GM23248 (cell line): Measurements from ENCODE around the gene KIAA2012. TPM values are rescaled to one million over a fixed set of nuclear protein-coding genes. Genes with fewer than 3 reads are reported as not detected.

Source experiments
- DNase-seq: peaks from one replicate; pipeline ENCODE4 v3.0.0-alpha.2; 2015
- H2AFZ ChIP-seq: fragments of 200-600 bp; sonication (generic); 2 replicates; pipeline ENCODE4 v1.6.1; 2016; ENCODE audit warnings: antibody characterized with exemption
- H3F3A ChIP-seq: fragments of 200-600 bp; sonication (generic); 2 replicates; pipeline ENCODE4 v1.6.1; 2016; ENCODE audit warnings: mild to moderate bottlenecking, antibody characterized with exemption, mixed run types; ENCODE audit not compliant: insufficient read depth
- H3K27ac ChIP-seq: fragments of 200-600 bp; sonication (generic); 2 replicates; pipeline ENCODE4 v1.5.1; 2016; ENCODE audit warnings: mild to moderate bottlenecking
- H3K27me3 ChIP-seq: fragments of 200-600 bp; sonication (generic); replicated peaks from 2 replicates; pipeline ENCODE4 v1.6.1; 2016; ENCODE audit warnings: mild to moderate bottlenecking; ENCODE audit not compliant: insufficient read depth
- H3K36me3 ChIP-seq: fragments of 200-600 bp; sonication (generic); 2 replicates; pipeline ENCODE4 v1.6.1; 2016; ENCODE audit warnings: low read depth, mild to moderate bottlenecking
- H3K4me1 ChIP-seq: fragments of 200-600 bp; sonication (generic); 2 replicates; pipeline ENCODE4 v1.6.1; 2016; ENCODE audit warnings: mild to moderate bottlenecking; ENCODE audit not compliant: insufficient read depth
- H3K4me2 ChIP-seq: fragments of 200-600 bp; sonication (generic); one replicate; pipeline ENCODE4 v1.6.1; 2016; ENCODE audit warnings: mild to moderate bottlenecking; ENCODE audit not compliant: unreplicated experiment
- H3K4me3 ChIP-seq: fragments of 200-600 bp; sonication (generic); 2 replicates; pipeline ENCODE4 v1.5.1; 2016; ENCODE audit warnings: mild to moderate bottlenecking
- H3K79me2 ChIP-seq: fragments of 200-600 bp; sonication (generic); 2 replicates; pipeline ENCODE4 v1.6.1; 2016; ENCODE audit warnings: mild to moderate bottlenecking; ENCODE audit not compliant: insufficient read depth
- H3K9ac ChIP-seq: fragments of 200-600 bp; sonication (generic); 2 replicates; pipeline ENCODE4 v1.6.1; 2016; ENCODE audit warnings: mild to moderate bottlenecking
- H3K9me2 ChIP-seq: fragments of 200-600 bp; sonication (generic); 2 replicates; pipeline ENCODE4 v1.6.1; 2016; ENCODE audit warnings: mixed run types, mild to moderate bottlenecking, moderate library complexity; ENCODE audit not compliant: insufficient read depth
- H3K9me3 ChIP-seq: fragments of 200-600 bp; sonication (generic); one replicate; pipeline ENCODE4 v1.6.1; 2017; ENCODE audit warnings: low read depth
- H4K20me1 ChIP-seq: fragments of 200-600 bp; sonication (generic); 2 replicates; pipeline ENCODE4 v1.6.0; 2016; ENCODE audit not compliant: insufficient read depth
- EZH2 ChIP-seq: fragments of 200-600 bp; sonication (generic); IDR thresholded peaks from 2 replicates; pipeline ENCODE4 v1.6.1; 2018; ENCODE audit warnings: antibody characterized with exemption, mild to moderate bottlenecking; ENCODE audit not compliant: insufficient read depth, poor library complexity, severe bottlenecking
- EZH2phosphoT487 ChIP-seq: fragments of 200-600 bp; sonication (generic); IDR thresholded peaks from 2 replicates; pipeline ENCODE4 v1.6.1; 2018; ENCODE audit warnings: antibody characterized with exemption, moderate library complexity, mild to moderate bottlenecking, low read depth; ENCODE audit not compliant: insufficient read depth
- WGBS, 2 experiments: methylation state at CpG; one replicate each; pipeline ENCODE4 v1.1.6; 2015 to 2017; ENCODE audit warnings: low lambda C conversion rate in 2 of 2, low coverage in 1 of 2; ENCODE audit errors: missing lambda C conversion rate in 2 of 2; 5-methylcytosine and 5-hydroxymethylcytosine counted together
- in situ Hi-C: fragments of 300-500 bp; cut with MboI; formaldehyde crosslinking; loops from 2 replicates; pipeline ENCODE4 v1.15.0; 2020
- polyA plus RNA-seq: library from polyadenylated mRNA; unstranded; fragments of >200 nt; fragmentation: Nextera tagmentation; extraction: Ambion mirVana; gene quantifications from 2 replicates; pipeline ENCODE4 v1.2.1, GENCODE V29; 2016
- total RNA-seq: library from RNA; depleted of rRNA; stranded (reverse); fragments of >200 nt; shearing (Covaris generic); gene quantifications from 2 replicates; pipeline ENCODE4 v1.2.3, GENCODE V29; 2014

The KIAA2012 gene
- total and polyA plus RNA-seq, 2 experiments from 2014 or later: 0.18 TPM; not detected in 1

DNA sequence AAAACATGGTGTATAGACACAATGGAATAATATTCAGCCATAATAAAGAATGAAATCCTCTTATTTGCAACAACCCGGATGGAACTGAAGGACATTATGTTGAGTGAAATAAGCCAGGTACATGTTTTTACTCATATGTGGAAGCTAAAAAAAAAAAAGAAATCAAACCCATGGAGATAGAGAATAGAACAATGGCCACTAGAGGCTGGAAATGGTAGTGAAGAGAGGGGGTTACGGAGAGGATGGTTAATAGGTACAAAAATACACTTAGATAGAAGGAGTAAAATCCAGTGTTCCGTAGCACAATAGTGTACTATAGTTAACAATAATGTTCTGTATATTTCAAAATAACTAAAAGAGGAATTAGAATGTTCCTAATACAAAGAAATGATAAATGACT, 12.8 kb upstream of the KIAA2012 start:
- 90 to 94% methylated on average over 3 of the region's 3 CpGs for WGBS, 2 experiments
- H3K36me3 ChIP-seq: no peaks in the 10 kb centered on the region
- H3K4me1 ChIP-seq: peaks cover 17% of the 10 kb centered on the region
- DNase-seq: no peak
- no peak overlapping the region for H3K9ac ChIP-seq
- no peaks in the 10 kb centered on the region for H3K9me3 ChIP-seq
- H3F3A ChIP-seq: peaks cover 26% of the 10 kb centered on the region
- H3K79me2 ChIP-seq: no peaks in the 10 kb centered on the region
- in situ Hi-C loops: no loop called here
- no peak for TF ChIP-seq EZH2
- no peak for TF ChIP-seq EZH2phosphoT487
- no peaks in the 10 kb centered on the region for H4K20me1 ChIP-seq
- no peaks in the 10 kb centered on the region for H3K9me2 ChIP-seq
- H3K4me3 ChIP-seq: no peak overlapping the region
- H3K4me2 ChIP-seq: no peak overlapping the region
- no peak overlapping the region for H2AFZ ChIP-seq
- no peak overlapping the region for H3K27ac ChIP-seq
- H3K27me3 ChIP-seq: no peaks in the 10 kb centered on the region

DNA sequence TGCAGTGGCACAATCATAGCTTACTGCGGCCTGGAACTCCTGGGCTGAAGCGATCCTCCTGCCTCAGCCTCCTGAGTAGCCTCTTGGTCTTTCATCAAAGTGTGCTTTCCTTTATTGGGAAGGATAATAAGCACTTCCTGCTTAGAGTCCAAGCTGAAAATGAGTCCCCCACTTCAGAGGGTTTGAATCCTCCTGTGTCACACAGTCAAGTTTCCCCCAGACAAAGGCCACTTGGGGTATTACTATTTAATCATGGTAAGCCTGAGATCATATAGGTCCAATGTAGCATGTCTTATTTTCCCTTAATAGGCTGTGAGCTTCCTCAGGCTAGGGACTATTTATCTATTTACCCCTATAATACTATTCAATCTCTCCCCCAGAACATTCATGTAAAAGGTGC, 11.4 kb upstream of the KIAA2012 start:
- Histone ChIP-seq H3F3A (peaks cover 28% of the 10 kb centered on the region), H2AFZ (no peak overlapping the region), H3K9ac (no peak overlapping the region), H3K9me3 (no peaks in the 10 kb centered on the region), H3K4me1 (peaks cover 17% of the 10 kb centered on the region), H3K27ac (no peak overlapping the region), H3K79me2 (no peaks in the 10 kb centered on the region), H3K9me2 (no peaks in the 10 kb centered on the region), H3K36me3 (no peaks in the 10 kb centered on the region), H3K4me2 (no peak overlapping the region), H3K27me3 (no peaks in the 10 kb centered on the region), H4K20me1 (no peaks in the 10 kb centered on the region), H3K4me3 (no peak overlapping the region)
- WGBS, 2 experiments: 92 to 100% methylated on average over 2 of the region's 2 CpGs
- in situ Hi-C loops: no loop called here
- DNase-seq: no peak
- TF ChIP-seq EZH2phosphoT487 (no peak), EZH2 (no peak)

DNA sequence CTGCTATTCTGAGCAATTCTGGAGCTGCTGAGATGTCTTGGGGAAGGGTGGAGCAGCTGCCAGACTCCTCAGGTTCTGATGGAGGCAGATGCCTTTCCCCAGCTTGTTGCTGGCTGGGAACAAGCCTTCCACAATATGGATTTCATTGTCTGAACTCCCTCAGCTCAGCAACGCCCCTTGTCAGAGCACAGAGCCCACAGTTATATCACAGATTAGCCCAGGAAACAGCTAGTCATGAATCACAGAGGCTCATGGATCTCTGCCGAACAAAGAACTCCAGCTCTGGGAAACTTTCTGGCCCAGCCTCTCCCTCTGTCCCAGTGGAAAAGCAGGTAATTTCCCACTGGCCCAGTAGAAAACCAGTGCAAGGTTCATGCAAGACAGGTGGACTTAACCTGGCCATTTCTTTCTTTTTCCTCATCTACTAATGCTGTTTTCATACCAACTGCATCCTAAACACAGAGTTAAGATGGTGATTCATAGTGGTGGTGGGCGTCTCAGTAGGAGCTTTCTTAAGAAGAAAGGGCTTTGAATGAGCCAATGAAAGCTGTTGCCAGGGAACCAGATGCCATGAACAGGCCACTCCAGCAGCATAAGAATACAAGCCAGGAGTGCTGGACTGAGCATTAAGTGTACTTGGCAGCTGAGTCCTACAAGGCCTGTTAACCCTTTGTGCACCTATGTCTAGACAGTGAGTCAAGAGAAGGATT, 8.7 kb upstream of the KIAA2012 start:
- in situ Hi-C loops: no loop called here
- 0 to 6% methylated on average over 3 of the region's 3 CpGs for WGBS, 2 experiments
- Histone ChIP-seq H2AFZ (peak overlapping the region; percentile 57), H3K9me2 (no peaks in the 10 kb centered on the region), H3K4me2 (peak overlapping the region; percentile 71), H3K27ac (peak overlapping the region; percentile 79), H3K36me3 (no peaks in the 10 kb centered on the region), H3K9me3 (no peaks in the 10 kb centered on the region), H3K27me3 (no peaks in the 10 kb centered on the region), H4K20me1 (no peaks in the 10 kb centered on the region), H3F3A (peaks cover 28% of the 10 kb centered on the region), H3K4me1 (peaks cover 17% of the 10 kb centered on the region), H3K4me3 (peak overlapping the region; percentile 24), H3K9ac (peak overlapping the region; percentile 37; the same call in 1 of the 2 replicates), H3K79me2 (no peaks in the 10 kb centered on the region)
- DNase-seq: peak; percentile 92
- TF ChIP-seq EZH2 (no peak), EZH2phosphoT487 (no peak)

DNA sequence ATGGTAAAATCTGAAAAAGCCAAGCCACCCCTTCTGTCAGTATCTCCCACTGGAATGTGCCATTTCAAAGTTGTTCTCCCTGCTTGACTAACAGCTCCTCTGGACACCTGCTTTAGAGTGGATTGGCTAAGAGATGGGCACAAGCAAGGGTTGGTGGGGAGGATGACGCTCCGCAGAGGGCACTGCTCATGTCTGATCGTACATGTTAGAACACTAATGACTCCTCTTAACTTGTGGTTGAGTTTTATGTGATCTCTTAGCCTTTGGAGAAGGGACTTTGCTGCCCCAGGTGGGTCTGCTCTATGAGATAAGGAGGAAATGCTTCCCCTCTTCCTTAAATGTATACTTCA, 8.2 kb upstream of the KIAA2012 start:
- Histone ChIP-seq H3K79me2 (no peaks in the 10 kb centered on the region), H3K36me3 (no peaks in the 10 kb centered on the region), H3K27me3 (no peaks in the 10 kb centered on the region), H3K4me1 (peaks cover 17% of the 10 kb centered on the region), H3K27ac (peak overlapping the region; percentile 79), H2AFZ (no peak overlapping the region), H3K9ac (0 out of 2 replicates have a peak overlapping the region, but pooled peaks have one; percentile 37), H3K4me3 (peak overlapping the region; percentile 24; the same call in 1 of the 2 replicates), H3F3A (peaks cover 28% of the 10 kb centered on the region), H4K20me1 (no peaks in the 10 kb centered on the region), H3K4me2 (peak overlapping the region; percentile 71), H3K9me2 (no peaks in the 10 kb centered on the region), H3K9me3 (no peaks in the 10 kb centered on the region)
- in situ Hi-C loops: no loop called here
- TF ChIP-seq EZH2phosphoT487: no peak
- TF ChIP-seq EZH2: no peak
- no peak for DNase-seq
- 36 to 43% methylated on average over 3 of the region's 3 CpGs for WGBS, 2 experiments

DNA sequence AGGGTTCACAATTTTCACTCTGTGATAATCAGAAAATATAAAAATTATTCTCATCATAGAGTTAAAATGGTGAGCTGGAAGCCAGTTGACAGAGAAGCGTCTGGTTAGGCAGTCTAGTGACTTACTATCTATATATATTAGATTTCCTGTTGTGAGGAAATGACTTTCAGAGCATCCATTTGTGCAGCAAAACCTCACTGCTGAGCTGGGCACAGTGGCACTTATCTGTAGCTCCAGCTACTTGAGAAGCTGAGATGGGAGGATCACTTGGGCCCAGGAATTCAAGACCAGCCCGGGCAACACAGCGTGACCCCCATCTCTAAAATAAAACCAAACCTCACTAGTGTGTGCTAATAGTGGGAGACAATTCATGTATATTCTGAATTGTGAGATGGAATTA, 7.2 kb upstream of the KIAA2012 start:
- no peak overlapping the region for H3K27ac ChIP-seq
- TF ChIP-seq EZH2phosphoT487: no peak
- no peak for TF ChIP-seq EZH2
- H3K9ac ChIP-seq: no peak overlapping the region
- H3K4me1 ChIP-seq: peaks cover 17% of the 10 kb centered on the region
- no peaks in the 10 kb centered on the region for H3K9me3 ChIP-seq
- no peaks in the 10 kb centered on the region for H4K20me1 ChIP-seq
- H3K4me2 ChIP-seq: no peak overlapping the region
- no peaks in the 10 kb centered on the region for H3K79me2 ChIP-seq
- DNase-seq: no peak
- no peak overlapping the region for H3K4me3 ChIP-seq
- no peaks in the 10 kb centered on the region for H3K9me2 ChIP-seq
- H2AFZ ChIP-seq: no peak overlapping the region
- no peaks in the 10 kb centered on the region for H3K27me3 ChIP-seq
- peaks cover 28% of the 10 kb centered on the region for H3F3A ChIP-seq
- in situ Hi-C loops: no loop called here
- WGBS, 2 experiments: 73 to 83% methylated on average over 3 of the region's 3 CpGs
- H3K36me3 ChIP-seq: no peaks in the 10 kb centered on the region
